CD14-positive monocyte (primary cell): ENCODE data around the gene TIMP2. TPM values are rescaled to one million over a fixed set of nuclear protein-coding genes. Genes with fewer than 3 reads are reported as not detected.

ENCODE experiments used
- DNase-seq, 3 donors: peaks; one replicate each; pipeline ENCODE4 v3.0.0-alpha.2; 2011 to 2022
- H2AFZ ChIP-seq: 2 replicates; pipeline ENCODE4 v1.6.0; 2012; ENCODE audit warnings: mild to moderate bottlenecking, low read depth, low read length, inconsistent platforms; ENCODE audit not compliant: insufficient read depth, poor library complexity, severe bottlenecking
- H3K27ac ChIP-seq, 2 donors: 1 replicate in 1 of 2; 2 replicates in 1 of 2; pipeline ENCODE4 v1.5.1; 2012 to 2013; ENCODE audit warnings: low read length in 2 of 2, control low read depth in 1 of 2, inconsistent platforms in 1 of 2, low read depth in 1 of 2, mild to moderate bottlenecking in 1 of 2
- H3K27me3 ChIP-seq, 2 donors: one replicate each; pipeline versions ENCODE4 v1.6.0 to v1.6.1; 2011 to 2013; ENCODE audit warnings: low read length in 2 of 2; ENCODE audit not compliant: control insufficient read depth in 2 of 2, insufficient read depth in 2 of 2
- H3K36me3 ChIP-seq, 2 donors: replicated peaks in 1 of 2; 1 replicate in 1 of 2; 2 replicates in 1 of 2; pipeline versions ENCODE4 v1.5.1 to v1.6.1; 2012 to 2013; ENCODE audit warnings: low read length in 2 of 2, control low read depth in 1 of 2, inconsistent platforms in 1 of 2, mild to moderate bottlenecking in 1 of 2; ENCODE audit not compliant: insufficient read depth in 2 of 2, control insufficient read depth in 1 of 2
- H3K4me1 ChIP-seq, 2 donors: 1 replicate in 1 of 2; 2 replicates in 1 of 2; pipeline versions ENCODE4 v1.5.1 to v1.6.1; 2012 to 2013; ENCODE audit warnings: low read length in 2 of 2, control low read depth in 1 of 2, inconsistent platforms in 1 of 2, mild to moderate bottlenecking in 1 of 2, moderate library complexity in 1 of 2; ENCODE audit not compliant: insufficient read depth in 2 of 2, control insufficient read depth in 1 of 2
- H3K4me2 ChIP-seq: replicated peaks from 2 replicates; pipeline ENCODE3; 2012; ENCODE audit warnings: low read length, moderate library complexity, mild to moderate bottlenecking; ENCODE audit not compliant: poor library complexity, severe bottlenecking; ENCODE audit errors: extremely low read depth
- H3K4me3 ChIP-seq, 3 experiments: fragments of 200-600 bp in 1 of 3; sonication (generic) in 1 of 3; replicated peaks in 1 of 3; 1 replicate in 2 of 3; 2 replicates in 1 of 3; pipeline ENCODE4 v1.5.1; 2011 to 2013; ENCODE audit warnings: low read length in 3 of 3, mild to moderate bottlenecking in 3 of 3, control low read depth in 2 of 3, low read depth in 2 of 3, inconsistent platforms in 1 of 3, moderate library complexity in 1 of 3
- H3K79me2 ChIP-seq: 2 replicates; pipeline ENCODE4 v1.6.0; 2012; ENCODE audit warnings: mild to moderate bottlenecking, control low read depth, inconsistent platforms, low read length, moderate library complexity; ENCODE audit not compliant: insufficient read depth
- H3K9ac ChIP-seq: 2 replicates; pipeline ENCODE4 v1.6.0; 2017; ENCODE audit warnings: low read length, mild to moderate bottlenecking; ENCODE audit not compliant: insufficient read depth, poor library complexity, severe bottlenecking
- H3K9me3 ChIP-seq, 2 donors: replicated peaks in 1 of 2; 1 replicate in 1 of 2; 2 replicates in 1 of 2; pipeline versions ENCODE4 v1.5.1 to v1.6.1; 2012 to 2013; ENCODE audit warnings: low read length in 2 of 2, control low read depth in 1 of 2; ENCODE audit not compliant: control insufficient read depth in 1 of 2, insufficient read depth in 1 of 2
- H4K20me1 ChIP-seq: 2 replicates; pipeline ENCODE4 v1.6.0; 2012; ENCODE audit warnings: mild to moderate bottlenecking, low read length, control low read depth, moderate library complexity; ENCODE audit not compliant: insufficient read depth
- H3K27ac Mint-ChIP-seq, 7 donors: one replicate each; pipeline ENCODE4 v1.8.0; 2020; ENCODE audit warnings: mild to moderate bottlenecking in 7 of 7, mixed read lengths in 7 of 7, moderate library complexity in 6 of 7, inconsistent platforms in 2 of 7
- H3K27me3 Mint-ChIP-seq, 3 donors: one replicate each; pipeline ENCODE4 v1.8.0; 2021 to 2022; ENCODE audit warnings: low read depth in 3 of 3, mild to moderate bottlenecking in 3 of 3, mixed read lengths in 3 of 3, moderate library complexity in 3 of 3, inconsistent platforms in 1 of 3
- H3K36me3 Mint-ChIP-seq, 2 donors: one replicate each; pipeline ENCODE4 v1.8.0; 2020; ENCODE audit warnings: mixed read lengths in 2 of 2, inconsistent platforms in 1 of 2, mild to moderate bottlenecking in 1 of 2
- H3K4me1 Mint-ChIP-seq: one replicate; pipeline ENCODE4 v1.8.0; 2020; ENCODE audit warnings: mild to moderate bottlenecking, mixed read lengths
- H3K4me3 Mint-ChIP-seq, 2 donors: one replicate each; pipeline ENCODE4 v1.8.0; 2020; ENCODE audit warnings: mild to moderate bottlenecking in 2 of 2, mixed read lengths in 2 of 2, moderate library complexity in 1 of 2
- H3K9me3 Mint-ChIP-seq, 7 donors: one replicate each; pipeline ENCODE4 v1.8.0; 2020 to 2022; ENCODE audit warnings: mixed read lengths in 7 of 7, mild to moderate bottlenecking in 6 of 7, moderate library complexity in 6 of 7, inconsistent platforms in 2 of 7
- CTCF ChIP-seq: fragments of 200-600 bp; IDR thresholded peaks from one replicate; pipeline ENCODE4 v1.8.0; 2022; ENCODE audit warnings: antibody characterized with exemption, mild to moderate bottlenecking
- WGBS: methylation state at CpG from one replicate; pipeline ENCODE4 v1.1.5; 2013; ENCODE audit warnings: missing lambda C conversion rate; ENCODE audit not compliant: insufficient coverage; 5-methylcytosine and 5-hydroxymethylcytosine counted together
- intact Hi-C, 2 donors: fragments of 100-400 bp; cut with micrococcal nuclease; formaldehyde crosslinking; loops; one replicate each; pipeline versions ENCODE4 v1.15.0 to v1.15.1; 2023
- polyA plus RNA-seq, 3 donors: library from polyadenylated mRNA; depleted of rRNA in 1 of 3; unstranded in 2 of 3; stranded (reverse) in 1 of 3; fragments of 300-500 nt in 2 of 3; fragments of >200 nt in 1 of 3; fragmentation: Illumina TruSeq in 2 of 3; gene quantifications; 1 replicate in 2 of 3; 2 replicates in 1 of 3; pipeline ENCODE4 v1.2.3, GENCODE V29; 2012 to 2021

TIMP2 gene
- polyA plus RNA-seq, 3 donors = 4.5 to 101 (median 6.4) TPM

GRCh38 chr17:78939615-78940014, 14.4 kb upstream of the TIMP2 start:
- no peak for TF ChIP-seq CTCF
- no peak overlapping the region for H3K4me3 Mint-ChIP-seq
- H3K36me3 Mint-ChIP-seq = no peaks in the 10 kb centered on the region
- intact Hi-C loops = no loop called here
- Histone ChIP-seq H3K4me2 (no peak overlapping the region), H3K4me3 (no peak overlapping the region), H3K79me2 (no peaks in the 10 kb centered on the region), H3K27me3 (no peaks in the 10 kb centered on the region), H3K9ac (no peak overlapping the region), H3K4me1 (peaks cover 1 to 2% of the 10 kb centered on the region in 2 donors), H2AFZ (no peak overlapping the region), H3K36me3 (no peaks in the 10 kb centered on the region), H4K20me1 (no peaks in the 10 kb centered on the region), H3K9me3 (no peaks in the 10 kb centered on the region), H3K27ac (no peak overlapping the region)
- WGBS = 96% methylated on average over 4 of the region's 6 CpGs
- H3K9me3 Mint-ChIP-seq = peaks cover 0 to 2% (median 0%) of the 10 kb centered on the region in 7 donors
- no peak overlapping the region for H3K27ac Mint-ChIP-seq
- H3K27me3 Mint-ChIP-seq = peaks cover 1 to 4% (median 3%) of the 10 kb centered on the region in 3 donors
- peaks cover 4% of the 10 kb centered on the region for H3K4me1 Mint-ChIP-seq
- no peak for DNase-seq

- 80% methylated on average over 6 of the region's 11 CpGs for WGBS
- no peak overlapping the region for H3K9ac ChIP-seq
- TF ChIP-seq CTCF = no peak
- H3K4me3 Mint-ChIP-seq = no peak overlapping the region
- no peak overlapping the region for H2AFZ ChIP-seq
- peaks cover 22% of the 10 kb centered on the region for H3K4me1 Mint-ChIP-seq
- H3K9me3 Mint-ChIP-seq = no peaks in the 10 kb centered on the region
- no peak overlapping the region for H3K27ac Mint-ChIP-seq
- H3K27me3 ChIP-seq = no peaks in the 10 kb centered on the region
- intact Hi-C loops = no loop called here
- no peaks in the 10 kb centered on the region for H3K79me2 ChIP-seq
- H3K9me3 ChIP-seq = no peaks in the 10 kb centered on the region
- peaks cover 18 to 21% of the 10 kb centered on the region in 2 donors for H3K4me1 ChIP-seq
- no peak overlapping the region for H3K4me2 ChIP-seq
- DNase-seq = no peak
- H3K36me3 ChIP-seq = no peaks in the 10 kb centered on the region
- peaks cover 1 to 6% (median 2%) of the 10 kb centered on the region in 3 donors for H3K27me3 Mint-ChIP-seq
- H4K20me1 ChIP-seq = no peaks in the 10 kb centered on the region
- no peak overlapping the region for H3K4me3 ChIP-seq
- H3K27ac ChIP-seq = no peak overlapping the region
- peaks cover 0 to 2% of the 10 kb centered on the region in 2 donors for H3K36me3 Mint-ChIP-seq
These were observed 12.4 kb upstream of the TIMP2 start for GRCh38 chr17:78937561-78937960.
